ENCODE data around the gene INTS6L.

DNA sequence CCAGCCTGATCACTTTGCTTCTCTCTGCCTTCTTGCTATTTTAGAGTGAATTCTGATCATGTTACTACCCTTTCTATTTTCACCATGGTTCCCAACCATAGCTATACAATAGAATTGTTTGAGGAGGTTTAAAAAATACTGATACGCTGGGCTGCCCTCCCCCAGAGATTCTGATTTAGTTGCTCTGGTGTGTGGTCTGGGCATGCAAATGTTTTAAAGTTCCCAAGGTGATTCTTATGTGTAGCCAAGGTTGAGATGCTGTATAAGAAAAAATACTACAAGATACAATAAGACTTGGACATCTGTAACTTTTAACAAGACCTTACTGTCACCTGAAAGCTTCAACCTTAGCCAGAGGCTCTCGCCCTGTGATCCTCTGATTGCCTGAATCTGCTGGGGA lies 22.2 kb upstream of the INTS6L start:
- TF ChIP-seq, protein P1, sequence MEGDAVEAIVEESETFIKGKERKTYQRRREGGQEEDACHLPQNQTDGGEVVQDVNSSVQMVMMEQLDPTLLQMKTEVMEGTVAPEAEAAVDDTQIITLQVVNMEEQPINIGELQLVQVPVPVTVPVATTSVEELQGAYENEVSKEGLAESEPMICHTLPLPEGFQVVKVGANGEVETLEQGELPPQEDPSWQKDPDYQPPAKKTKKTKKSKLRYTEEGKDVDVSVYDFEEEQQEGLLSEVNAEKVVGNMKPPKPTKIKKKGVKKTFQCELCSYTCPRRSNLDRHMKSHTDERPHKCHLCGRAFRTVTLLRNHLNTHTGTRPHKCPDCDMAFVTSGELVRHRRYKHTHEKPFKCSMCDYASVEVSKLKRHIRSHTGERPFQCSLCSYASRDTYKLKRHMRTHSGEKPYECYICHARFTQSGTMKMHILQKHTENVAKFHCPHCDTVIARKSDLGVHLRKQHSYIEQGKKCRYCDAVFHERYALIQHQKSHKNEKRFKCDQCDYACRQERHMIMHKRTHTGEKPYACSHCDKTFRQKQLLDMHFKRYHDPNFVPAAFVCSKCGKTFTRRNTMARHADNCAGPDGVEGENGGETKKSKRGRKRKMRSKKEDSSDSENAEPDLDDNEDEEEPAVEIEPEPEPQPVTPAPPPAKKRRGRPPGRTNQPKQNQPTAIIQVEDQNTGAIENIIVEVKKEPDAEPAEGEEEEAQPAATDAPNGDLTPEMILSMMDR (IDR thresholded peaks at IDR 0.05): no peak
- no peak for TF ChIP-seq POLR2A (IDR thresholded peaks at IDR 0.05)
